Endothelial cell of hepatic sinusoid (primary cell): ENCODE data around the gene DDR2.

Source experiments
- in situ Hi-C: cut with HindIII; loops from 2 replicates; pipeline ENCODE4 v1.10.0; 2017; ENCODE audit warnings: low sequenced_read_pairs

The DDR2 gene

GRCh38 chr1:162690672-162691434 lies 58.6 kb downstream of the DDR2 start:
- in situ Hi-C loops, result no loop called here

- in situ Hi-C loops, result no loop called here
These were observed 59.8 kb downstream of the DDR2 start for GRCh38 chr1:162691999-162692575.

- in situ Hi-C loops, result no loop called here
These were observed 62.6 kb downstream of the DDR2 start for GRCh38 chr1:162694911-162695310.

- in situ Hi-C loops, result no loop called here
These were observed 63.4 kb downstream of the DDR2 start for GRCh38 chr1:162695687-162696086.

GRCh38 chr1:162696286-162696862 lies 64.1 kb downstream of the DDR2 start:
- in situ Hi-C loops, result no loop called here

GRCh38 chr1:162697140-162697895 lies 65.1 kb downstream of the DDR2 start:
- in situ Hi-C loops, result no loop called here

- in situ Hi-C loops, result no loop called here
These were observed 67.1 kb downstream of the DDR2 start for GRCh38 chr1:162699366-162699765.

GRCh38 chr1:162700131-162700530 lies 67.9 kb downstream of the DDR2 start:
- in situ Hi-C loops, result no loop called here

GRCh38 chr1:162701286-162701685 lies 69.0 kb downstream of the DDR2 start:
- in situ Hi-C loops, result no loop called here

GRCh38 chr1:162702628-162703027 lies 70.4 kb downstream of the DDR2 start:
- in situ Hi-C loops, result no loop called here

- in situ Hi-C loops, result no loop called here
These were observed 71.4 kb downstream of the DDR2 start for GRCh38 chr1:162703708-162704107.

- in situ Hi-C loops, result no loop called here
These were observed 72.6 kb downstream of the DDR2 start for GRCh38 chr1:162704673-162705424.

- in situ Hi-C loops, result no loop called here
These were observed 73.7 kb downstream of the DDR2 start for GRCh38 chr1:162706003-162706402.

GRCh38 chr1:162706606-162707005 lies 74.3 kb downstream of the DDR2 start:
- in situ Hi-C loops, result no loop called here

- in situ Hi-C loops, result no loop called here
These were observed 76.0 kb downstream of the DDR2 start for GRCh38 chr1:162708286-162708685.

- in situ Hi-C loops, result no loop called here
These were observed 77.0 kb downstream of the DDR2 start for GRCh38 chr1:162709132-162709860.

GRCh38 chr1:162709870-162710269 lies 77.6 kb downstream of the DDR2 start:
- in situ Hi-C loops, result no loop called here

- in situ Hi-C loops, result no loop called here
These were observed 78.1 kb downstream of the DDR2 start for GRCh38 chr1:162710345-162710744.

GRCh38 chr1:162710780-162711465 lies 78.7 kb downstream of the DDR2 start:
- in situ Hi-C loops, result no loop called here
